IPS-18c (cell line): Measurements from ENCODE around the gene ROBO1.
"Not testable (repeated sequence)": the region's sequence is repeated elsewhere in the genome, so short reads cannot be mapped to it uniquely, and the experiment has no call there.

Source experiments
- H3K4me3 ChIP-seq: 2 replicates; pipeline ENCODE4 v1.7.0; 2013; ENCODE audit warnings: low read depth, mild to moderate bottlenecking, low read length, moderate library complexity; ENCODE audit not compliant: insufficient read depth
- H3K9me3 ChIP-seq: one replicate; pipeline ENCODE4 v1.6.1; 2013; ENCODE audit warnings: mild to moderate bottlenecking, low read length, moderate library complexity; ENCODE audit not compliant: control insufficient read depth, insufficient read depth

ROBO1 gene

GRCh38 chr3:78703944-78704343 is 1063.9 kb downstream of the ROBO1 start:
- no peak overlapping the region for H3K4me3 ChIP-seq
- no peaks in the 10 kb centered on the region for H3K9me3 ChIP-seq

GRCh38 chr3:78701537-78701936 is 1066.3 kb downstream of the ROBO1 start:
- H3K9me3 ChIP-seq: no peaks in the 10 kb centered on the region
- H3K4me3 ChIP-seq: no peak overlapping the region

- Histone ChIP-seq H3K9me3 (no peaks in the 10 kb centered on the region), H3K4me3 (no peak overlapping the region)
These were observed 1069.4 kb downstream of the ROBO1 start for GRCh38 chr3:78698431-78698830.

- H3K4me3 ChIP-seq: no peak overlapping the region
- no peaks in the 10 kb centered on the region for H3K9me3 ChIP-seq
These were observed 1070.4 kb downstream of the ROBO1 start for GRCh38 chr3:78697426-78697825.

GRCh38 chr3:78690766-78691165 is 1077.0 kb downstream of the ROBO1 start:
- no peak overlapping the region for H3K4me3 ChIP-seq

GRCh38 chr3:78689378-78689777 is 1078.4 kb downstream of the ROBO1 start:
- H3K4me3 ChIP-seq: no peak overlapping the region
- no peaks in the 10 kb centered on the region for H3K9me3 ChIP-seq

More at GRCh38 chr3:78690766-78691165, 1077.0 kb downstream of the ROBO1 start:
- H3K9me3 ChIP-seq: no peaks in the 10 kb centered on the region

GRCh38 chr3:78687520-78687919 is 1080.3 kb downstream of the ROBO1 start:
- Histone ChIP-seq H3K9me3 (no peaks in the 10 kb centered on the region), H3K4me3 (no peak overlapping the region)

GRCh38 chr3:78683284-78683683 is 1084.5 kb downstream of the ROBO1 start:
- H3K9me3 ChIP-seq: no peaks in the 10 kb centered on the region
- H3K4me3 ChIP-seq: no peak overlapping the region

GRCh38 chr3:78675119-78675805 is 1092.5 kb downstream of the ROBO1 start:
- not testable (repeated sequence) for H3K4me3 ChIP-seq, H3K9me3 ChIP-seq

- Histone ChIP-seq H3K9me3 (no peaks in the 10 kb centered on the region), H3K4me3 (no peak overlapping the region)
These were observed 1097.1 kb downstream of the ROBO1 start for GRCh38 chr3:78670746-78671145.

- H3K9me3 ChIP-seq: no peaks in the 10 kb centered on the region
These were observed 1097.7 kb downstream of the ROBO1 start for GRCh38 chr3:78670094-78670493.

GRCh38 chr3:78668302-78668701 is 1099.5 kb downstream of the ROBO1 start:
- Histone ChIP-seq H3K9me3 (no peaks in the 10 kb centered on the region), H3K4me3 (no peak overlapping the region)

More at GRCh38 chr3:78670094-78670493, 1097.7 kb downstream of the ROBO1 start:
- no peak overlapping the region for H3K4me3 ChIP-seq

- Histone ChIP-seq H3K4me3 (no peak overlapping the region), H3K9me3 (no peaks in the 10 kb centered on the region)
These were observed 1101.4 kb downstream of the ROBO1 start for GRCh38 chr3:78666470-78666800.

GRCh38 chr3:78665776-78666469 is 1101.9 kb downstream of the ROBO1 start:
- H3K9me3 ChIP-seq: no peaks in the 10 kb centered on the region
- H3K4me3 ChIP-seq: no peak overlapping the region

GRCh38 chr3:78665101-78665500 is 1102.7 kb downstream of the ROBO1 start:
- no peak overlapping the region for H3K4me3 ChIP-seq
- no peaks in the 10 kb centered on the region for H3K9me3 ChIP-seq

GRCh38 chr3:78660957-78661356 is 1106.8 kb downstream of the ROBO1 start:
- Histone ChIP-seq H3K4me3 (no peak overlapping the region), H3K9me3 (no peaks in the 10 kb centered on the region)

- Histone ChIP-seq H3K9me3 (no peaks in the 10 kb centered on the region), H3K4me3 (no peak overlapping the region)
These were observed 1108.3 kb downstream of the ROBO1 start for GRCh38 chr3:78659386-78659987.

- Histone ChIP-seq H3K9me3 (no peaks in the 10 kb centered on the region), H3K4me3 (no peak overlapping the region)
These were observed 1120.1 kb downstream of the ROBO1 start for GRCh38 chr3:78647726-78648125.
